Neural progenitor cell (in vitro differentiated cells): ENCODE data around the gene TADA2A.

Source experiments
- EZH2 ChIP-seq: fragments of 200-600 bp; sonication (generic); IDR thresholded peaks from 2 replicates; pipeline ENCODE4 v1.6.1; 2017; ENCODE audit warnings: antibody characterized with exemption, mild to moderate bottlenecking, moderate library complexity
- EZH2phosphoT487 ChIP-seq: fragments of 200-600 bp; sonication (generic); IDR thresholded peaks from 2 replicates; pipeline ENCODE4 v1.6.1; 2017; ENCODE audit warnings: antibody characterized with exemption
- TF ChIP-seq, protein P1 (sequence below): fragments of 200-600 bp; sonication (generic); IDR thresholded peaks from 2 replicates; pipeline ENCODE4 v1.5.1; 2017; ENCODE audit warnings: antibody characterized with exemption, mild to moderate bottlenecking

- TF ChIP-seq, protein P1, sequence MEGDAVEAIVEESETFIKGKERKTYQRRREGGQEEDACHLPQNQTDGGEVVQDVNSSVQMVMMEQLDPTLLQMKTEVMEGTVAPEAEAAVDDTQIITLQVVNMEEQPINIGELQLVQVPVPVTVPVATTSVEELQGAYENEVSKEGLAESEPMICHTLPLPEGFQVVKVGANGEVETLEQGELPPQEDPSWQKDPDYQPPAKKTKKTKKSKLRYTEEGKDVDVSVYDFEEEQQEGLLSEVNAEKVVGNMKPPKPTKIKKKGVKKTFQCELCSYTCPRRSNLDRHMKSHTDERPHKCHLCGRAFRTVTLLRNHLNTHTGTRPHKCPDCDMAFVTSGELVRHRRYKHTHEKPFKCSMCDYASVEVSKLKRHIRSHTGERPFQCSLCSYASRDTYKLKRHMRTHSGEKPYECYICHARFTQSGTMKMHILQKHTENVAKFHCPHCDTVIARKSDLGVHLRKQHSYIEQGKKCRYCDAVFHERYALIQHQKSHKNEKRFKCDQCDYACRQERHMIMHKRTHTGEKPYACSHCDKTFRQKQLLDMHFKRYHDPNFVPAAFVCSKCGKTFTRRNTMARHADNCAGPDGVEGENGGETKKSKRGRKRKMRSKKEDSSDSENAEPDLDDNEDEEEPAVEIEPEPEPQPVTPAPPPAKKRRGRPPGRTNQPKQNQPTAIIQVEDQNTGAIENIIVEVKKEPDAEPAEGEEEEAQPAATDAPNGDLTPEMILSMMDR = no peak
- TF ChIP-seq EZH2phosphoT487 (no peak), EZH2 (no peak)
These were observed 24.6 kb upstream of the TADA2A start for GRCh38 chr17:37382056-37382455.
